ENCODE measurements around the gene STX16. TPM values are rescaled to one million over a fixed set of nuclear protein-coding genes. Genes with fewer than 3 reads are reported as not detected.

The STX16 gene
- total RNA-seq, 1 donor from 2014 or later: 50.4 TPM

DNA sequence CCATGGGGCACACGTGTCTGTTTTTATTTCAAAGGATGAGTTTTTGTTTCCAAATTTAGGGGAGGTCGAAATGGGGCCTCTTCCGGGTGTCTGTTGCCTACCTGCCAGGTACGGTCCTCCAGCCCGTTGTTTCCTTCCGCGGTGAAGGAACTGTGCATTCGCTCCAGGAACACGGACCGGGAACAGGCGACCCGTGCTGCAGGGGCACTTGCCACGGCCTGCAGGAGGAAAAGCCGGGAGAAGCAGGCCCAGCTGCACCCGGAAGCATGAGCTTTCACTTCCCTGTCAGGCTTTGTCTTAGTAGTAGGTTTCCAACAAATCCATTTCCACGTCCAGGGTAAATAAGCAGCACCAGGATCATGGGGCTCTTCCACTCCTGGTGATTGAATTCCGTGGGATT lies 24.6 kb downstream of the STX16 start:
- Mint-ChIP-seq H3K9me3 (ENCODE audit: low read depth) (no peaks in the 10 kb centered on the region), H3K27ac (ENCODE audit: unreplicated experiment) (no peak overlapping the region), H3K36me3 (ENCODE audit: low read depth) (peaks cover 33% of the 10 kb centered on the region), H3K27me3 (ENCODE audit: low read depth) (no peaks in the 10 kb centered on the region), H3K4me3 (ENCODE audit: unreplicated experiment) (no peak overlapping the region), H3K4me1 (ENCODE audit: low read depth) (no peaks in the 10 kb centered on the region)
- TF ChIP-seq, protein P1, sequence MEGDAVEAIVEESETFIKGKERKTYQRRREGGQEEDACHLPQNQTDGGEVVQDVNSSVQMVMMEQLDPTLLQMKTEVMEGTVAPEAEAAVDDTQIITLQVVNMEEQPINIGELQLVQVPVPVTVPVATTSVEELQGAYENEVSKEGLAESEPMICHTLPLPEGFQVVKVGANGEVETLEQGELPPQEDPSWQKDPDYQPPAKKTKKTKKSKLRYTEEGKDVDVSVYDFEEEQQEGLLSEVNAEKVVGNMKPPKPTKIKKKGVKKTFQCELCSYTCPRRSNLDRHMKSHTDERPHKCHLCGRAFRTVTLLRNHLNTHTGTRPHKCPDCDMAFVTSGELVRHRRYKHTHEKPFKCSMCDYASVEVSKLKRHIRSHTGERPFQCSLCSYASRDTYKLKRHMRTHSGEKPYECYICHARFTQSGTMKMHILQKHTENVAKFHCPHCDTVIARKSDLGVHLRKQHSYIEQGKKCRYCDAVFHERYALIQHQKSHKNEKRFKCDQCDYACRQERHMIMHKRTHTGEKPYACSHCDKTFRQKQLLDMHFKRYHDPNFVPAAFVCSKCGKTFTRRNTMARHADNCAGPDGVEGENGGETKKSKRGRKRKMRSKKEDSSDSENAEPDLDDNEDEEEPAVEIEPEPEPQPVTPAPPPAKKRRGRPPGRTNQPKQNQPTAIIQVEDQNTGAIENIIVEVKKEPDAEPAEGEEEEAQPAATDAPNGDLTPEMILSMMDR (IDR thresholded peaks at IDR 0.05): no peak
- no peak for DNase-seq (ENCODE audit: low spot score)

DNA sequence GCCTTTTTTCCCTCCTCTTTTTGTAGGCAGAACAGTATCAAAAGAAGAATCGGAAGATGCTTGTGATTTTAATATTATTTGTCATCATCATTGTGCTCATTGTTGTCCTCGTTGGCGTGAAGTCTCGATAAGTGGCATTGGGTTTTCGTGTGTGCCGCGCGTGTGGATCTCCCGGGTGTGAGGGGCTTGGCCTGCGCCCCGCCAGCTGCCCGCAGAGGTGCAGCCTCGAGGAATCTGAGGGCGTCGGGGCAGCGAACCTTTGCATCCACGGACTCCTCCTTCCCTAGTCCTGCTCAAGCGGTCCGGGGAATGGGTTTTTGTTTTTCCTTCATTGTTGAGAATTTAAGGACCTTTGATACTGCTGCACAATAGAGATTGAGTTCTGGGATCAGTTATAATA lies 25.1 kb downstream of the STX16 start:
- TF ChIP-seq, protein P1 (IDR thresholded peaks at IDR 0.05): no peak
- H3K4me1 Mint-ChIP-seq (ENCODE audit: low read depth): no peaks in the 10 kb centered on the region
- H3K27ac Mint-ChIP-seq (ENCODE audit: unreplicated experiment): no peak overlapping the region
- no peak overlapping the region for H3K4me3 Mint-ChIP-seq (ENCODE audit: unreplicated experiment)
- no peaks in the 10 kb centered on the region for H3K9me3 Mint-ChIP-seq (ENCODE audit: low read depth)
- peaks cover 31% of the 10 kb centered on the region for H3K36me3 Mint-ChIP-seq (ENCODE audit: low read depth)
- H3K27me3 Mint-ChIP-seq (ENCODE audit: low read depth): no peaks in the 10 kb centered on the region
- DNase-seq (ENCODE audit: low spot score): no peak

DNA sequence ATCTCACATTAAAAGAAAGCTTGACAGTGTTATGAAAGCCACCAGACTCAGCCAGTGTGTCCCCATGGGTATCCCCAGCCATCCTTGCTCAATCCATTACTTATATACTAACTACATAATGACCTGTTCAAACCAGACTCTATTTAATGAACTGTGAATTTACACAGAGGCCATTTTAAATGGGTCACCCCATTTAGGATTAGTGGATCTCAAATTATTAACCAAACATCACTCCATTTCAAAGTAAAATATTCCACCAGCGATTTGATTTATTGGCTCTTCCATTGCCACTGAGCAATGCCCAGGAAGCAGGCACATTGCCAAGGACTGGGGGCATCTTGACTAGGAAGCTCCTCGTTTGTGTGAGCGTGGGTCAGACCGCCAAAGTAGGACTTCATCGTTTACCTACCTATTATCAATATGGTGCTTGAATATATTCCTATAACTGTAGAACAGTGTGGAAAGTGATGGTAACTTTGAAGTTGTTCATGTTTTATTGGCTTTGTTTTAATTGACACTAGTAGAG lies 26.1 kb downstream of the STX16 start:
- TF ChIP-seq, protein P1 (IDR thresholded peaks at IDR 0.05): no peak
- H3K27me3 Mint-ChIP-seq (ENCODE audit: low read depth): no peaks in the 10 kb centered on the region
- peaks cover 30% of the 10 kb centered on the region for H3K36me3 Mint-ChIP-seq (ENCODE audit: low read depth)
- H3K4me3 Mint-ChIP-seq (ENCODE audit: unreplicated experiment): no peak overlapping the region
- no peaks in the 10 kb centered on the region for H3K9me3 Mint-ChIP-seq (ENCODE audit: low read depth)
- no peaks in the 10 kb centered on the region for H3K4me1 Mint-ChIP-seq (ENCODE audit: low read depth)
- no peak overlapping the region for H3K27ac Mint-ChIP-seq (ENCODE audit: unreplicated experiment)
- no peak for DNase-seq (ENCODE audit: low spot score)

DNA sequence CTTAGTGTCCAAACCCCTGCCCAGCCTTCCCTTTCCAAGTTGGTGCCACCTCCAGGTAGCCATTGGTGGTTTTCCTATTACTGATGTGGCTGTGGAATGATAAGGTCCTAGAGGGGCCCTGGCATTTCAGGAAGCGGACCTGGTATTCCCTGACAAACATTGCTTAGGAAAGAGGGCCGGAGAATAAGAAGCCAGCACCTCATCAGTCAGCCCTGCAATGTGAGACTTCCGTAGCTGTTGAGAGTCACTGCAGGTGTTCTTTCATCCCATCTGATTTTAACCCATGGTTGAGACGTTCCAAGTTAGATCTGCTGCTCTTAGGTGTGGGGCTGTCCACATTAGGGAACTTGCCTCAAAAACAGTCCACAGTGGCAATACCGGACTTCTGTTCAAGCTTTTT lies 26.7 kb downstream of the STX16 start:
- no peaks in the 10 kb centered on the region for H3K27me3 Mint-ChIP-seq (ENCODE audit: low read depth)
- no peak overlapping the region for H3K4me3 Mint-ChIP-seq (ENCODE audit: unreplicated experiment)
- TF ChIP-seq, protein P1 (IDR thresholded peaks at IDR 0.05): no peak
- H3K9me3 Mint-ChIP-seq (ENCODE audit: low read depth): no peaks in the 10 kb centered on the region
- no peak for DNase-seq (ENCODE audit: low spot score)
- H3K4me1 Mint-ChIP-seq (ENCODE audit: low read depth): no peaks in the 10 kb centered on the region
- H3K36me3 Mint-ChIP-seq (ENCODE audit: low read depth): peaks cover 30% of the 10 kb centered on the region
- no peak overlapping the region for H3K27ac Mint-ChIP-seq (ENCODE audit: unreplicated experiment)

DNA sequence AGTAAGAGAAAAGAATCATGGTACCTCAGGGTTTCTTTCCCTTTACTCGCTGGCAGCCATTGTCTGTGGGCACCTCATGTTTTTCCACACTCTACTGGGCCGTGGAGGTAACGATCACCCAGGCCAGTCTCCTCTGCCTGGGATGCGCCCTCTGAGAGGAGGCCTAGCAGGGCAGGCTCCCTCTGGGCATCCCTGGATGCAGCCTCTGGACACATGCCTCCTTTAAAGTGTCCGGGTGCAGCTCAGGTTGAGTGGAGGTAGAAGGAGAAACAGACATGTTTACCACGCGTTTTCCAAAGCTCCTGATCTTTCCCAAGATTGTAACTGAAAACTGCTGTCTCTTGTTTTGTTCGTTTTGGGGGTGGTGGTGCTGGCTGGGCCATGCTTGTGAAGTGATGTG lies 27.7 kb downstream of the STX16 start:
- Mint-ChIP-seq H3K27ac (ENCODE audit: unreplicated experiment) (no peak overlapping the region), H3K4me3 (ENCODE audit: unreplicated experiment) (no peak overlapping the region), H3K9me3 (ENCODE audit: low read depth) (no peaks in the 10 kb centered on the region), H3K27me3 (ENCODE audit: low read depth) (no peaks in the 10 kb centered on the region), H3K36me3 (ENCODE audit: low read depth) (peaks cover 29% of the 10 kb centered on the region), H3K4me1 (ENCODE audit: low read depth) (no peaks in the 10 kb centered on the region)
- DNase-seq (ENCODE audit: low spot score): no peak
- TF ChIP-seq, protein P1 (IDR thresholded peaks at IDR 0.05): no peak
